GM18870 (cell line): Measurements from ENCODE around the gene KLF11.

ENCODE experiments used
- ATAC-seq: cut with Tn5 transposase; IDR thresholded peaks from one replicate; pipeline ENCODE4 v1.9.1; 2021; ENCODE audit warnings: moderate library complexity; ENCODE audit not compliant: unreplicated experiment

The KLF11 gene

DNA sequence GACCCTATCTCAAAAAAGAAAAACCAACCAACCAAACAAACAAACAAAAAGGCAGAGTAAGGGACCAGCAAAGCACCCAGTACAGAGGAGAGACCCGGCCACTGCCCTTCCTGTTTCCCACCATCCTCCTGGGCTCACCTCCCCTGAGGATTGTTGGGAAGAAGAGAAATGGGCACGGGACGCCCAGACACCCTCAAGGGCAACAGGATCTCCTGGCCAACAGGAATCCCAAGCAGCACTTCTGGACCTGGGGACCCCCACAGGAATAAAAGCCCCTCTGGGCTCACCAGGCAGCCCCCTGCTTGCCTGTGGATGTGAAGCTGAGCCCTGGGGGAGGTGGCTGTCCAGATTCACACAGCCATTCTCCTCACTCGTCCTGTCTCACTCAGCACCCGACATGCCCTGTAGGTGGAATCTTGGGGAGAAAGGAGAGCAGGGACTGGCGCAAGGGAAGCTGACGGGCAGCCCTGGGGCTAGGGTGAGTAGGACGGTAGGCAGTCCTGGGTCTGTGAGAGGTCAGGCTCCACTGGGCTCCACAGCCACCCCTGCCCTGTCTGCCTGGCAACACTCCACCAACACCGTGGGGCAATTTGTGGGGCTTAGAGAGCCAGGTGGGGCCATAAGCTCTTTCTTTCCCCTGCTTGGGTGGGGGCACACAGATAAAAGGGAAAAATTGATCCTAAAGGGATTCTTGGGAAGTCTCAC, 18.0 kb downstream of the KLF11 start:
- ATAC-seq: no peak

DNA sequence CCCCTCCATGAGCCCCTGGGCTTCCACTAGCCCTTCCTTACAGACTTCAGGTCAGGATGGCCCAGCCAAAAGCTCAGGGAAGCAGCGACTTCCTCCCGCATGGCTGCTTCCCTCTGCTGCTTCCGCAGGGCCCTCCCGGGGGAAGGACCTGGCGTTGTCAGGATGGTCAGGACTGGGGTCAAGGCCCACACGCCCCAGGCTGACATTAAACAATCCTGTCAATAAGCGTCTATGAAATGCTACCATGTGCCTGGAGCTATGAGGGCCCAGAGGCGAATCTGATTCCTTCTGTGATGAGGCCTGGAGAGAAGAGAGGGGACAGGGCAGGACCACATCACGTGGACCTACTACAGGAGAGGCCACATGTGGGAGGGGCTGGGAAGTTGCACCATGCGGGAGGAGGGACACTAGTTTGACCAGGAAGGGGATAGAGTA, 19.6 kb downstream of the KLF11 start:
- no peak for ATAC-seq

DNA sequence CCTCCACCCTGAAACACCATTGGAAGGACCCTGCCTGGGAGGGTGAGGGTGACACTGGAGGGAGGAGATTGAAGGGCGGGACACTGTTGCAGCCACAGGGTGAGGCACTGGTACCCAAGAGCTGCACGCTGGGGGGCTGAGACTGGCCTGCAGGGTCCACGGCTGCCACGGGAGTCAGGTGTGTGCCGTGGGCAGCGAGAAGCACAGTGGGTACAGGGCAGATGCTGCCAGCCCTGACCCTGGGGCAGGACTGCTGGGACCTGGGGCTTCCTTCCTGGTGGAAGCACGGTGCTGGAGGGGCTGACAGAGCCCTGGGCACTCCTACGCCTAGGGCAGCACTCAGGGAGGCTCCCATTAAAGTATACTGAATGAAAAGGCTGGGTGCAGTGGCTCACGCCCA, 20.2 kb downstream of the KLF11 start:
- no peak for ATAC-seq

DNA sequence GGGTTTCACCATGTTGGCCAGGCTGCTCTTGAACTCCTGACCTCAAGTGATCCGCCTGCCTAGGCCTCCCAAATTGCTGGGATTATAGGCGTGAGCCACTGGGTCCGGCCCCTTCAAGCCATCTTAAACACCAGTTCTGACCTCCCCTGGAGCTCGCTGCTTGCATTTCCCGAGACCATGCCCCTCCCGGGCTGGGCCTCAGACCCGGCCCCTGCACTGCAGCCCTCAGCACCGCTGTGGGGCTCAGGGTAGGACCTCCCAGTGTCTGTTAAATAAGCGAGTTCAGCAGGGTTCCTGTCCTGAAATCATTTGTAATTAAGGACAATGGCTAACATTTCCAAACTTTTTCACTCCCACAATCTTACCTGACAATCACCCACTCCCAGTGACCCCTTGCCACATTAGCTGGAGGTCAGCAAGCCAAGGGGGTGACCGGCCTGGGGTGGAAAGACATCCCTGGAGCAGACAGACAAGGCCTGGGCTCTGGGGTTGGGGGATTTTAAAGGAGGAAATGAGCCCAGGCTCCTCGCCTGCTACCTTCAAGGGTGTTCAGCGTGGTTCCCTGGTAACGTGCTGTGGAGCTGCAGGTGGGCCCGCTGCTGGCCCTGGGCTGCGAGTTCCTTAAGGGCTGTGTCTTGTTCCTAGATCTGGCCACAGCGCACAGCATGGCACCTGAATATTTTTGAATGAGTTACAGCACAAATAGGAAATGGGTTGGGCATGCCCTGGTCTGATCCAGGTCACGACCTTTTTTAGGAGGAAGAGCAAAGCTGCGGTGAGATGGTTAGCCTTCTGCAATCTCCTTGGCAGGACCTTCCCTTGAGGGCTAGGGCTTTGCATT, 21.8 kb downstream of the KLF11 start:
- ATAC-seq: no peak

DNA sequence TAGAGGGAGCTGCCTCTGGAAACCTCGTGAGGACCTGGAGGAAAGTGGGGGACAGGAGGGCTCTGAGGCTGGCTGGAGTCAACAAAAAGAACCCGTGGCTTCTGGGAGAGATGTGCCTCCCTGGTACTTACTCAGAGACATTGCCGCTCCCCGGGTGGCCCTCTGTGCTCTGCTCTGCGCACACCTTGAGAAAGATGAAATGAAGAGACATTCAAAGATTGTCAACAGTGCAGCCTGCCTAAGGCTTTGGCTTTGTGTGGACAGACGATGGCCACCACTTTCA, 22.4 kb downstream of the KLF11 start:
- ATAC-seq: no peak

DNA sequence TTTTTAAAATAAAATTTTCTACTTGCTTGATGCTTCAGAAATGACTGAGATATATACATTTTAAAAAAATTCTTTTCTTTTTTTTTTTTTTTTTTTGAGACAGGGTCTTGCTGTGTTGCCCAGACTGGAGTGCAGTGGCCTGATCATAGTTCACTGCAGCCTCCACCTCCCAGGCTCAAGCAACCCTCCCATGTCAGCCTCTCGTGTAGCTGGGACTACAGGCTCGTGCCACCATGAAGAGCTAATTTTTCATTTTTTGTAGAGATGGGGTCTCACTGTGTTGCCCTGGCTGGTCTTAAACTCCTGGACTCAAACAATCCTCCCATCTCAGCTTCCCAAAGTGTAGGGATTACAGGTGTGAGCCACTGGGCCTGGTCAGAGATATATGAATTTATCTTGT, 24.0 kb downstream of the KLF11 start:
- no peak for ATAC-seq

DNA sequence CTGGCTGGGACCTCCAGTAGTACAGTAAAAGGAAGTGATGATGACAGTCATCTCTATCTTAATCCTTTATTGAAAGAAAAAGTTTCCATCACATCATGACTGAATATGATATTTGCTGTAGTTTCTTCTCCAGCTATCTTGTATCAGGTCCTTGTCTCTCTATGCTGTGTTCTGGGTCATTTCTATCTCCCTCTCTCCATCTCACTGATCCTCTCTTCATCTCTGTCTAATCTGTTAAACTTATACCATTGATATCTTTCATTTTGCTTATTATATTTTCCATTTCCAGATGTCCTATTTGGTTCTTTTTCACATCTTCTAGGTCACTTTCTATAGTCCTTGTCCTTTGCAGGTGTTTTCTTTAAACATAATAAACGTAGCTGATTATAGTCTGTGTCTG, 24.5 kb downstream of the KLF11 start:
- no peak for ATAC-seq

DNA sequence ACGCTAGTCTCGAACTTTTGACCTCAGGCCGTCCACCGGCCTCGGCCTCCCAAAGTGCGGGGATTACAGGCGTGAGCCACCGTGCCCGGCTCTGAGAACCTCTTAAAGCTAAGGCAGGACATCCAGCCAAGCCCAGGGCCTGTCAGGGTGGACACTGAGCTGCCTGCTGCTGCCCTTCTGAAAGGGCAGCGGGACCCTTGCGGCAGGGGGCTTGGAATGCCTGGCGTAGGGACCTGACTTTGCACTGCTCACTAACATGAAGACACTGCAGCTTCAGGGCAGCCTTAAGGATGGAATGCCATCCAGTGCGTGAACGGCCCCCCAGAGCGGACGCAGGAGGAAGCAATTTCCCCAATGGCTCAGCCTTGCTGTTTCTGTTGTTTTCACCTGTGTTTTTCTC, 27.8 kb downstream of the KLF11 start:
- no peak for ATAC-seq

DNA sequence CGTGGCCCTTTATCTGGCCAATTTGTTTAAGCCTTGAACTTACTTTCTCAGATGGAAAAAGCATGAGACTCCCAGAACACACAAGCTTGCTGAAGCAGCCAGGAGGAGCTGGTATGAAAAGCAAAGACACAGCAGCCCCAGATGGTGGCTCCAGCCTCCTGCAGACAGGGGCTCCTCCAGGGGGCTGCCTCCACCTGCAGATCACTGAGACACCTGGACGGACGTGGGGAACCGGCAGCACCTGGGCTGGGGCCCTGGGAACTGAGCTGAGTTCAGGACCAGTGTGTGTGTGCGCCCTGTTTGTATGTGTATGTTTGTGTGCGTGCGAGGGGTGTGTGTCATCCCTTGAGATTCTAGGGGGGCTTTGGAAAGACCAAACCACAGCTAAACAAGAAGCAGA, 28.2 kb downstream of the KLF11 start:
- ATAC-seq: no peak

DNA sequence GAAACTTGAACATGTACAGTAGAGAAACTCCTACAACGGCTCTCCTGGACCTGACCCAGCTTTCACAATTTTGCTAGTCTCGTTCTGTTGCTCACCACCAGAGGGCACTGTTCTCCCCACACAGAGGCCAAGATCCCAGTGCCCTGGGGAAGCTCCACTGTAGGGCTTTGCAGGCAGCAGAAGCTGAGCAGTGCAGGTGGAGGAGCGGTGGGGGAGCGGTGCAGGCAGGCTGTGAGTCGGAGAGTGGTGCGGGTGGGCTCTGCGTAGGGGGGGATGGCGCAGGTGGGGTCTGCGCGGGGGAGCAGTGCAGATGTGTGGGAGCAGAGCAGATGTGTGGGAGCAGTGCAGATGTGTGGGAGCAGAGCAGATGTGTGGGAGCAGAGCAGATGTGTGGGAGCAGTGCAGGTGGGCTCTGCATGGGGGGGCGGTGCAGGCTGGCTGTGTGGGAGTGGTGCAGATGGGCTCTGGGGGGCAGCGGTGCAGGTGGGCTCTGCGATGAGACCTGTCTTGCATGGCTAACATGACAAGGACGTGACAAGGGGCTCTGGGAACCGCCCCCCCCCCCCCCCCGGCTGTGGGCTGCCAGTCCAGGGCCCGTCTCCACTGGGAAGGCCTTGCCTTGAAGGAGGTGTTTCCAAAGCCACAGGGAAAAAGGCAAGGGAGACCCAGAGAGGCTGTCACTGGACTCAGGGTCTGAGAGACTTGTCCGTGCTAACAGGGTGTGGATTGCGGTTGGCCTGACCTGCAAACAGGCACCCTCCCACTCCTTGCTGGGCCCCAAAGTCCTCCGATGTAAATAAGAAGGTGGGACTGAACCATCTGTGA, 29.5 kb downstream of the KLF11 start:
- ATAC-seq: peak; percentile 73

DNA sequence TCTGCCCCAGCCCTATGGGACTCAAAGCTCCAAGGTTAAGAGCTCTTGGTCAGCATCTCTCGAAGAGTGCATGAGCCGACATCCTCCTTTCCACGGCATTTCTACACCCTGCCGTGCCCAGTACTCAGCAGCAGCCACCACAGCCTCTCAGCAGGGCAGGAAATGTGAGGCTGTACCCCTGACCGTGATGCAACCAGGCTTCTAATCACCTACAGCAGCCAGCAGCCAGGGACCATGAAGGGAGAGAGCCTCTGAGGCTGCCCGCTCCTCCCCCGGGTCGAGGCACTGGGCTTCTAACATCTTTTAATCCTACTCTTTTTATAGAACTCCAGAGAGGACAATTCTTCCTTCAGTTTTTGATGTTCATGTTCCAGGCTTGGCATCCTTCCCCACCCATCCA, 30.4 kb downstream of the KLF11 start:
- no peak for ATAC-seq

DNA sequence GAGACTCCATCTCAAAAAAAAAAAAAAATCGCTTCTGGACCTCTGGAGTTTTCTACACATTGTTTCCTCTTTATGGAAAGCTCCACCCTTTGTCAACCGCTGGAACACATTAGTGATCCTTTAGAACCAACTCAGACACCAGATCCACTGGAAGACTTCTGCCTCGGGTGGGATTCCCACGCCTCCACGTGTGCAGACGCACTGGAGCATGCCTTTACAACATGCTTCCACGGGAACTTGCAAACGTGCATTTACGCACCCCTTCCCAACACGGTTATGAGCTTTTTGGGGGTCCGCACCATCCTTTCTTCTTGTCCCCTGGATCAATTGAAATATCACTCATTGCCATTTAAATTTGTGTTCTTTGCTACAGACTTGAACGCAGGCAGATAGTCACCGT, 31.8 kb downstream of the KLF11 start:
- ATAC-seq: no peak

DNA sequence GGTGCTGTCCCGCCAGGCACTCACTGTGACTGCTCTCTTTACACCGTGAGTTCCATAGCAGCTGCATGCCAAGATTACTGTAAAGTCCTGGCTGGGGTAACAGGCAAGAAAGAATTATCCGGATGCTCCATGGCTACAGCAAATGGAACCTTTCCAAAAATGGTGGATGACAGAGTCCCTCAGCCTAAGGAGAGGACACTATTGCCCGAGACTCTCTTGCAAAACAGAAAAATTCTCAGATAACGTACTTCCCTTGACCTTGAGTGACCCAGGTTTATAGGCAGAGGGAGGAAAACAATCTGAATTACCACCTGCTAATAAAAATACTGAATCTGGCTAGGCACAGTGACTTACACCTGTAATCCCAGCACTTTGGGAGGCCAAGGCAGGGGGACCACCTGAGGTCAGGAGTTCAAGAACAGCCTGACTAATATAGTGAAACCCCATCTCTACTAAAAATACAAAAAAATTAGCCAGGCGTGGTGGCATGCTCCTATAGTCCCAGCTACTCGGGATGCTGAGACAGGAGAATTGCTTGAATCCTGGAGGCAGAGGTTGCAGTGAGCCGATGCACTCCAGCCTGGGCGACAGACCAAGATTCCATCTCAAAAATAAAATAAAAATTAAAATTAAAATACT, 32.3 kb downstream of the KLF11 start:
- ATAC-seq: no peak

DNA sequence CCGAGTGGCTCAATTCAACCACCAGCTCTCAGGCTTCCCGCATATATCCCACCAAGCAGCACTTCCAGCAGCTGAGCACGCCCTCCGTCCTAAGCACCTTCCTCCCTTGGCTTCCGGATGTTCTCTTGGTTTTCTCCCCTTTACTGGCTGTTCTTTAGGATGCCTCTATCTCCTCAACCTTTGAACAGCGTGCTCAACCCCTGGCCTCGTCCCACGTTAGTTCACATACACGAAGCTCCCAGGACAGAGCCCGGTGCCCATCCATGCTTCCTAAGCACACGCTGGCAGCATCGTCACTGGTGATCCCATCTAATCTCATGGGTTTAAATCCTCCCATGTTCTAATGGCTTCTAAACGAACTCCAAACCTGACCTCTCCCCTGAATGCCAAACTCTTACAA, 33.2 kb downstream of the KLF11 start:
- ATAC-seq: no peak

DNA sequence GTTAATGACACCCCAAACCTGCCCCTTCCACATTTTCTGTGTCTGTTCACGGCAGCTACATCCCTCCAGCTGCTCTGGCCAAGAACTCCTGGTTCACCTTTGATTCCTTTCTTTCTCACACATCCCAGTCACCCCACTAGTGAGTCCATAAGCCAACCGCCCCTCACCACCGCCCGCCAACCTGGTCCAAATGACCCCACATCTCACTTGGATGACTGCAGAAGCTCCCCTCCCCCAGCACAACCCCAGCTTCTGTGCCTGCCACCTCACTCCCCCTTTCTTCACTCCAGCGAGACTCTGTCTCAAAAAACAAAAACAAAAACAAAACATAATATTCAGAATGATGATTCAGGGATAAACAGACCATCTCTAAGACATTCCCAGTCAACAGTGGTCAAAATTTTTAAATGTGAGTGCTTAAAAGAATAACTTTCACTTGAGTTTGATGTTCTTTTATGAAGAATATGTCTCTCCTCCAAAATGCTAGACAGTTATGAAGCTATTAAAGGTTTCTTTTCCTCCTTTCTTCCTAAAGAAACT, 33.7 kb downstream of the KLF11 start:
- ATAC-seq: no peak

DNA sequence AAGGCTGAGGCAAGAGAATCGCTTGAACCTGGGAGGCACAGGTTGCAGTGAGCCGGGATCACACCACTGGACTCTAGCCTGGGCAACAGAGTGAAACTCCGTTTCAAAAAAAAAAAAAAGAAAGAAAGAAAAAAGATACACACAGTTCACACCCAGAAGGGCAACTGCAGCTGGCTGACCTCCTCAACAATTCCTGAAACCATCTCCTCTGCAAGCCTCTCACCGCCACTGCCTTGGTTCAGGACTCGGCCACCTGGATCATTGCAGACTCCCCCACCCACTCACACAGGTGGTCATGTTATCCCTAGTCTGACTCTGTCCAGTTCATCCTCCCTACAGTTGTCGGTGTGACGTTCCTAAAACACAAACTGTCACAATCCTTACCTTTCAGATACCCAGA, 34.7 kb downstream of the KLF11 start:
- no peak for ATAC-seq

DNA sequence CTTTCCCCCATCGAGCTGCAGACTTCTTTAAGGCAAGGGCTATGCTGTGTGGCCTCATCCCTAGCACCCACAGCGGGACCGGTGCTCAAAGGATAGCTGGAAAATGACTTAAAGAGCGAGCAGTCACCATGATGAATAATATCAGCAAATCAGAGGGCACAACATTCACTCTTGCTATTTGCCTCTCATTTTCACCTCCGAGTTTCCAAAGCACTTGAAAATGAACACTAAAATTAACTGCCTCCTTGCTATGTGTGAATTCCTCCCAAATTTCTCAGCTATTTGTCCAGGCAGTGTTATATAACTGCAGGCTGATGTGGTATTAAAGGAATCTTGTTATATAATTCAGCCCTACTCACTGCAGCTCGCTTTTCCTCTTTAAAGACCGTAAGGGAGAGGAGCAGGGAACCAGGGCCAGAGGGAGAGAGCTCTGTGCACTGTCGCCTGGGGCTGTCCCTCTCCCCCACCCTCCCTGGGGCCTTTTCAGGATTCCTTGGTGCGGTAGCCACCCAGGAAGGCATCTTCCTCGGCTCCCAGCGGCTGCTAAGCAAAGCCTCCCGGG, 35.4 kb downstream of the KLF11 start:
- no peak for ATAC-seq

DNA sequence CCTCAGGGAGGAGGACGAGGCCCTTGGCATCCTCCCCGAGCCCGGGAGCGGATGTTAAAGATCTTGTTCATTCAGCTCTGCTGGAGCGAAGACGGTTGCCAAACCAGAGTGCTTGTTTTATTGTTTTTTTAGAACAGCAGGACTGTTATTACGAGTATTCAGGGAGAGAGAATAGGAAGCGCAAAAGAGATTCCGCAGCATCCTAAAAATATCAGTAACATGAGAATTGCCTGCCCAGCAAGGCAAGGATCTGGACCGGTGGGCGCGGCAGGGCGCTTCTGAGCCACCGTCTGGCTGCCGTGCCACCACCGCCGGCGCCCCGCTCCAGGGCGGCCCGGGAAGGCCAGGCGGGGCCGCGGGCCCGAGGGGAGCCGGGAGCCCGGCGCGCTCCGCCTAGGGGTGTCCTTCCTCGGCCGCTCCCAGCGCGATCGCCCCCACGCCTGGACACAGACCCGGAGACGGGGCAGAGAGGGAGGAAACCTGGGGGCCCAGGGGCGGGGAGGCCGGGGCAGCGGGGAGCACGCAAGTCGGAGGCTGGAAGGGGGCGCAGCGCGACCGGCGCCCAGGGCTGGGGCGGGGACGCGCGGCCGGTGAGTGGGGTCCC, 36.0 kb downstream of the KLF11 start:
- no peak for ATAC-seq

DNA sequence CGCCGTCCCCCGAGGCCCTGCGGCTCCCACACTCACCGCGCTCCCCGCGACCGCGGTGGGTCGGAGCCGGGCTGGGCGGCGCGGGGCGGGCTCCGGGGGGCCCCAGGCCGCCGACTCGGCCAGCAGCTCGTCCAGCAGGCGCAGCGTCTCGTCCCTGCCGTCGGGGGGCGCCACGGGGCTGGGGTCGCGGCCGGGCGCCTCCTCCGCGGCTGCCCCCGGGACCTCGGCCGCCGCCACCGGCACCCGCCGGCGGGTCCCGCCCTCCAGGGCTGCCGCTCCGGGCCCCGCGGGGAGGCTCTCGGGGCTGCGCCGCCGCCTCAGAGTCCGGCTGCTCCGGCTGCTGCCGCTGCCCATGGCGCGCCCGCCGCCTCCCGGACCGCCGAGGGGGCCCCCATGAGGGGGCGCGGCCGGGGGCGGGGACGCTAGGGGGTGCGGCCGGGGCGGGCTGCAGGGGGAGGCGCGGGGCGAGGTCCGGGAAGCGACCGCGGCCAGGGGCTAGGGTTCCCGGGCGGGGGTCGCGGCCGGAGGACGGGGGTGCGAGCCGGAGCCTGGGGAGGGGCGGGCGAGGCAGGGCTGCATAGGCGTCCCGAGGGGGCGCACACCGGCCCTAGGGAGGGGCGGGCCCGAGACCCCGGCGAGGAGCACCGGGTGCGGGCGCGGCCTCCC, 36.7 kb downstream of the KLF11 start, which contains the start of gene CYS1:
TSS of gene CYS1 (minus strand) at position 542 of the 666 bp plus-strand sequence. CDS start at position 354, 188 bp downstream.
- ATAC-seq: no peak
